ENCODE data around the gene JARID2. TPM values are rescaled to one million over a fixed set of nuclear protein-coding genes. Genes with fewer than 3 reads are reported as not detected.

Gene JARID2
- total and polyA plus RNA-seq, 8 donors, result 2.4 to 42.6 (median 11.5) TPM

DNA sequence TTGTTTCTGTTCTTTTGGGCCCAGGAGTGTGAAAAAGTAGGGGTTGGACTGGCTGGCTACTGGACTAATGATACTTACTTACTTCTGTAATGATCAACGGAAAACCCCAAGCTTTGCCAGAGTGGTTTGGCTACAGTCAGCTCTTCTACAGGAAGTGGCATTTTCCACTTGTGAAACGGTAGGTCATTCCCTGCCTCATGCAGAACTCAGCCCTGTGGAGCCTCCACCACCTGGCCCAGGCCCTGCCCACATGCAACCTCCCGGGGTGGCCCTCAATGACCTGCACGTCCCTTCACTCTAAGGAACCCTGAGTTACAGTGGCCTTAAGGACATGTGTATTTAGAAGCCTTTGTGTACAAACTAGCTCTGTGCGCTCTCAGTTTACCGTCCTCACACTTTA lies 276.6 kb downstream of the JARID2 start:
- Histone ChIP-seq H3K9me3 (no peaks in the 10 kb centered on the region), H3K36me3 (peaks cover 41 to 84% (median 76%) of the 10 kb centered on the region in 4 donors), H3K4me3 (no peak overlapping the region), H3K4me1 (peaks cover 0 to 17% (median 3%) of the 10 kb centered on the region in 4 donors), H3K27me3 (no peaks in the 10 kb centered on the region), H3K27ac (peak overlapping the region in 2 of 5 donors; percentile 32 to 53)
- intact Hi-C loops (cut with DNase I; ENCODE audit: low total_unique reads), result no loop called here
- 60 to 79% (median 74%) methylated on average over 5 to 6 of the region's 6 CpGs for WGBS, 5 donors
- DNase-seq, result peak in 1 of 2 donors; percentile 47
- no peak for TF ChIP-seq POLR2A (IDR thresholded peaks at IDR 0.05)
- no peak for TF ChIP-seq CTCF (IDR thresholded peaks at IDR 0.05)
- TF ChIP-seq EP300 (IDR thresholded peaks at IDR 0.05), result no peak
- TF ChIP-seq POLR2AphosphoS5 (IDR thresholded peaks at IDR 0.05), result no peak

- H3K9me3 ChIP-seq, result no peaks in the 10 kb centered on the region
- no peak overlapping the region for H3K27ac ChIP-seq
- peaks cover 0 to 17% (median 3%) of the 10 kb centered on the region in 4 donors for H3K4me1 ChIP-seq
- H3K4me3 ChIP-seq, result no peak overlapping the region
- no peak for TF ChIP-seq POLR2AphosphoS5 (IDR thresholded peaks at IDR 0.05)
- TF ChIP-seq POLR2A (IDR thresholded peaks at IDR 0.05), result no peak
- no peak for TF ChIP-seq CTCF (IDR thresholded peaks at IDR 0.05)
- TF ChIP-seq EP300 (IDR thresholded peaks at IDR 0.05), result no peak
- peak in 1 of 2 donors; percentile 21 for DNase-seq
- 90 to 96% (median 94%) methylated on average over 16 of the region's 16 CpGs for WGBS, 5 donors
- intact Hi-C loops (cut with DNase I; ENCODE audit: low total_unique reads), result no loop called here
- peaks cover 36 to 79% (median 74%) of the 10 kb centered on the region in 4 donors for H3K36me3 ChIP-seq
- no peaks in the 10 kb centered on the region for H3K27me3 ChIP-seq
These were observed 277.1 kb downstream of the JARID2 start for GRCh38 chr6:15522856-15523529.

GRCh38 chr6:15523679-15524630 lies 278.1 kb downstream of the JARID2 start:
- no peak for TF ChIP-seq CTCF (IDR thresholded peaks at IDR 0.05)
- TF ChIP-seq EP300 (IDR thresholded peaks at IDR 0.05), result no peak
- no peak for TF ChIP-seq POLR2AphosphoS5 (IDR thresholded peaks at IDR 0.05)
- TF ChIP-seq POLR2A (IDR thresholded peaks at IDR 0.05), result no peak
- 94 to 97% (median 97%) methylated on average over 23 of the region's 23 CpGs for WGBS, 5 donors
- Histone ChIP-seq H3K4me1 (peaks cover 0 to 17% (median 3%) of the 10 kb centered on the region in 4 donors), H3K36me3 (peaks cover 28 to 79% (median 74%) of the 10 kb centered on the region in 4 donors), H3K27me3 (no peaks in the 10 kb centered on the region), H3K27ac (no peak overlapping the region), H3K4me3 (no peak overlapping the region), H3K9me3 (no peaks in the 10 kb centered on the region)
- intact Hi-C loops (cut with DNase I; ENCODE audit: low total_unique reads), result no loop called here
- DNase-seq, result no peak

DNA sequence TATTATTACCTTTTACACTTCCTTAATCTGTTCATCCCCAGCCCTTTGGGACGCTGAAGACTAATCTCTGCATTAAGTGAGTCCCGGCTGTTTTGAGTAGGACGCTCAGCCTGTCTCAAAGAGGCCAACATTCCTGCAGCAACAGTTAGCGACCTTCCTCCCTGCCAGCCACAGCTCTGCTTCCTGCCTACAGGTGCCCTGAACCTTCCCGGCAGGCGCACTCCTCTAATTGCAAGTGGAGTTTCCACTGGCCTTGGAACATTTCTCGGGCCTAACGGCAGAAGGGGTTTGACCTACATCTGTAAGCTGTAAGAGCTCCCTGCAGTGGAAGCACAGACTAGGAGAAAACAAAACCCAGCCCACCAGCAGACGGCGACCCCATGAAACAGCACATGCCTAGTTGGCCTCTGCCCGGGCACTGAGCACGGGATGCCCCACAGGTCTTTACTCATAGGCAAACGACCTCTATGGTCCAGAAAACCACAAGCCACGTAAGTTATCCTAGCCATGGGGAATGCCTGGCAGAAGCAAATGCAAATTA lies 279.1 kb downstream of the JARID2 start:
- Histone ChIP-seq H3K9me3 (no peaks in the 10 kb centered on the region), H3K27ac (no peak overlapping the region), H3K27me3 (no peaks in the 10 kb centered on the region), H3K4me3 (no peak overlapping the region), H3K4me1 (peaks cover 0 to 17% (median 3%) of the 10 kb centered on the region in 4 donors), H3K36me3 (peaks cover 20 to 79% (median 73%) of the 10 kb centered on the region in 4 donors)
- DNase-seq, result no peak
- intact Hi-C loops (cut with DNase I; ENCODE audit: low total_unique reads), result no loop called here
- 93 to 97% (median 96%) methylated on average over 14 of the region's 14 CpGs for WGBS, 5 donors
- TF ChIP-seq EP300 (IDR thresholded peaks at IDR 0.05) (no peak), CTCF (IDR thresholded peaks at IDR 0.05) (no peak)
